Measurements from ENCODE around the gene C14orf132.
"Not testable (repeated sequence)": the region's sequence is repeated elsewhere in the genome, so short reads cannot be mapped to it uniquely, and the experiment has no call there.

C14orf132 gene

DNA sequence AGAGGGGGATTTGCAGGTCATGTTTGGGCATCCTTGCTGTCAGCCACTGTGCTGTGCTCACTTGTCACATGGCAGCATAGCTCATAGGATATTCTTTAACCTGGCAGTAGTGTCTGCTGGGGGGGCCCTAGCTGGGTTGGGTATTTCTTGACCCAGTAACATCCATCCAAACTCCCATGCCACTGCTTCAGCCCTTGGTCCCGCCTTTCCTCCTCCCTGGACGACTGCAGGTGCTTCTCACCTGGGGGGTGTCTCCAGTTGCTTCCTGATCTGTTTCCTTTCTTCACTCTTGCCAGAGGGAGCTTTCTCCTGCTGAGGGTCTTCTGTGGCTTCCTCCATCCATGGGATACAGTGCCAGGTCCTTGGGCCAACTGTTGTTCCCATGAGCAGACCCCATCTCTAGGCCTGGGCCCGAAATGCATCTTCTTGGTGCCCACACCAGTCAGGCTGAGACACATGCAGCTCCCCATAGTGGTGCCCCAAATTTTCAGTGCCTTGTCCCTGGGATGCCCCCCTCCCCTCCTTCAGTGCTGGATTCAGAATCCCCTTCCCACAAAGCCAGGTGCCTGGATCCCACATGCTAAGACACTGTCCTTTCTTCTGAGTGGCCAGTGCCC, 20.5 kb downstream of the C14orf132 start:
- DNase-seq (ENCODE audit: low read depth in 2 of 2), result no peak

- DNase-seq (ENCODE audit: low read depth in 2 of 2), result no peak
Observed at GRCh38 chr14:96060186-96060933, 21.2 kb downstream of the C14orf132 start.

DNA sequence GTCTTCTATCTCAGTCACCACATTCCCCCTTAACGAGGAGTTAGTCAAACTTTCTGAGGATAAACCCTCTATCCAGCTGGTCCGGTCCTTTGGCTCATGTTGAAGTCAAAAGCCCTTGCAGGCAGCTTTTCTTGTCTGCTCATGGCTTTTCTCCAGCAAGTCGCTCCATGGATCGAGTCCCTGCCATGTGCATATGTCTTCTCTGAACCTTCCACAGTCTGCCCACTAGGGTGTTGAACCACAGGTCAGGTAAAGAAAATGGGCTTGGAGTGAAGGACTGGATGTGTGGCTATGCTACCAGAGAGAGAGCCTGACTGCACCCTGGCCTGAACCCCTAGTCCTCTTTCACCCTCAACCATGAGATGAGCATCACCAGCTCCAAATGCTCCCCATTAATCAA, 22.8 kb downstream of the C14orf132 start:
- no peak for DNase-seq (ENCODE audit: low read depth in 2 of 2)

DNA sequence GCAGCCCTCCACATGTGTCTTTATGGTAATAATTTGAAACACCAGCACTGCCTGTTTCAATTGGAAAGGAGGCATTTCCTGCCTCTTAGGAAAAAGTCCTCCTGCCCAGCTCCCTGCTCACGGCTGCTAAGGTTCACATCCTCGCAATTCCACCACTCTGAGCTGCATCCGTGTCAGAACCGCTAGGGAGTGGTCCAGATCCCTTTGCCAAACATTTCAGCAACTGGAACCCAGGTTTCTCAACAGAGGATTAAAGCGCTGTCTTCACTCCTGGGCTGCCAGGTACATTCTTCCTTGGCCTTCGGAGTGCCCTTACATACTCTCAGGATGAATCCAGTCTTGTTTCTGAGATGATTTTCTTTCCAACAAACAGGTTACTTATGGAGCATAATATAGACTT, 23.3 kb downstream of the C14orf132 start:
- DNase-seq (ENCODE audit: low read depth in 2 of 2), result no peak

- no peak for DNase-seq (ENCODE audit: low read depth in 2 of 2)
Observed at GRCh38 chr14:96064866-96065265, 25.7 kb downstream of the C14orf132 start.

GRCh38 chr14:96065661-96066459, 26.7 kb downstream of the C14orf132 start:
- DNase-seq (ENCODE audit: low read depth in 2 of 2), result no peak

- DNase-seq (ENCODE audit: low read depth in 2 of 2), result no peak
Observed at GRCh38 chr14:96066976-96067375, 27.8 kb downstream of the C14orf132 start.

GRCh38 chr14:96067985-96068930, 29.1 kb downstream of the C14orf132 start:
- DNase-seq (ENCODE audit: low read depth in 2 of 2), result no peak

GRCh38 chr14:96069421-96069820, 30.3 kb downstream of the C14orf132 start:
- DNase-seq (ENCODE audit: low read depth in 2 of 2), result no peak

DNA sequence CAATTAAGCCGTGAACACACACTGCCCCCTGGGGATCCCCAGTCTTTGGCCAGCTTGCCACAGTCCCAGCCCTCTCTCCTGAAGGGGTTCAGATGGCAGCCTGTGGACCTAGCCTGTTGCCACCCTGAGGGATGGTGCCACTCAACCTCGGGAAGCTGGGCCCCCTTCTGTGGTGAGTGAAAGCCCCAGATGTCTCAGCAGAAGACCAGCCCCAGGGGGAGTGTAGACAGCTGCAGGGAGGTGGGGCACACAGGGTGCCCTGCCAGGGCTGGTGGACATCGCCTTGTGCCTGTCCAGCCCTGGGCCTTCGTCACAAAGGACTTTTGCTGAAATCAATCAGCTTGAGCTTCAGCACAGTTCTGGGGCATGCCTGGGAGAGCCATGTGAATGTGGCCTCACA, 32.4 kb downstream of the C14orf132 start:
- DNase-seq (ENCODE audit: low read depth in 2 of 2), result no peak

DNA sequence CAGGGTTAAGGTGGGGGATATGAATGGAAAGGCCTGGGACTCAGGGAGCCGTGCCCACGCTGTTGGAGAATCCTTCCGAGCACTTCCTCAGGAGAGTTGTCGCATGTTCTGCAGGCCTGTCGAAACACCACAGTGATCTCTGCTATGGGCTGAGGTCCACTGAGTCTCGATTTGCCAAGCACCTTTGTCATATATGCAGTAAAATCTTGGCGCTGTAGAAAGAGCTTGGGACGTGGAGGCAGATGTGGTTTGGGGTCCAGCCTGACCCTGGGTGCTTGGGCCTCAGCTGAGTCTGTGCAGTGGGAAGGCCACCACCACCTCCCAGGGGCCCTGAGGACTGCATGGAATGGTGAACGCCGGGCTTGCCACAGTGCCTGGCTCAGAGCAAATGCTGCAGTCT, 32.9 kb downstream of the C14orf132 start:
- DNase-seq (ENCODE audit: low read depth in 2 of 2), result no peak

DNA sequence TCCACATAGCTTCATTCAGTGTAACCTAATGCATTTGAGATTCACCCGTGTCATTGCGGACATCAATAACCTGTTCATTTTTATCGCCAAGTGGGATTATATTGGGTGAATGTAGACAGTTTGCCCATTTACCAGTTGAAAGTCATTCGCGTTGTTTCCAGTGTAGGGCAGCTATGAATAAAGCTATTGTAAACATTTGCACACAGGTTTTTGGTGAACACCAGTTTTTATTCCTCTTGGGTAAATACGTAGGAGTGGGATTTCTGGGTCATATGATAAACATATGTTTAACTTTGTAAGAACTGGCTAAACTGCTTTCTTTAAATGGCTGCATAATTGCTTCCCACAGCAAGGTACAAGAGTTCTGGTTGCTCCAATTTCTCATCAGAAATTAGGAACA, 33.6 kb downstream of the C14orf132 start:
- no peak for DNase-seq (ENCODE audit: low read depth in 2 of 2)

- DNase-seq (ENCODE audit: low read depth in 2 of 2), result not testable (repeated sequence)
Observed at GRCh38 chr14:96073260-96074039, 34.3 kb downstream of the C14orf132 start.

DNA sequence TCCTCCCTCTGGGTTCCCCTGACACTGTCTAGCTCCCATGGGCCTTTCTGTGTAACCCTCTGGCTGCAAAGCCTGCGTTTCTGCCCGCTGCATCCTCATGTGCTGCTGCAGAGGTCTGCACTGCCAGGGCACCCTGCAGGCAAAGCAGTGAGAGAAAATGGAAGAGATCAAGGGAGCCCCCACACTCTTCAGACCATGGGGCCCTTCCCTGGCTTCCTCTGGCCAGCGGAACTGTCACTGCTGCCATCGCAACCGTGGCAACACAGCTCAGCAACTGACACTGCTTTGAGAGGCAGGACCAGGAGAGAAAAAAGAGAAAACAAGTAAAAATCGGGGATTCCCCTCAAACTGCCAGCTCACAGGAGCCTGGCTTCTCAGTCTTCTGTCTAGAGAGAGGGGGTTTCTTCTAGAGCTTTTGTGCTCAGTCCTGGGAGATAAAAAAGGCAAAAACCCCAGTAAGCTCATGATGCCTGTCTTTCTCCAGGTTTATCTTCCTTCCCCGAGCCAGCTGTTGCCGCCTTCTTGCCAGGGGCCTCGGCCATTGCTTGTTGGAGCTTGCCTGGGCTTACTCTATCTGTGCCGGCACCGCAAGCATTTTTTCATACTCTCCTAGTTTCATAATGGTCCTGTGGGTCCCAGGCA, 38.9 kb downstream of the C14orf132 start:
- DNase-seq (ENCODE audit: low read depth in 2 of 2), result no peak

- no peak for DNase-seq (ENCODE audit: low read depth in 2 of 2)
Observed at GRCh38 chr14:96078625-96079016, 39.5 kb downstream of the C14orf132 start.

DNA sequence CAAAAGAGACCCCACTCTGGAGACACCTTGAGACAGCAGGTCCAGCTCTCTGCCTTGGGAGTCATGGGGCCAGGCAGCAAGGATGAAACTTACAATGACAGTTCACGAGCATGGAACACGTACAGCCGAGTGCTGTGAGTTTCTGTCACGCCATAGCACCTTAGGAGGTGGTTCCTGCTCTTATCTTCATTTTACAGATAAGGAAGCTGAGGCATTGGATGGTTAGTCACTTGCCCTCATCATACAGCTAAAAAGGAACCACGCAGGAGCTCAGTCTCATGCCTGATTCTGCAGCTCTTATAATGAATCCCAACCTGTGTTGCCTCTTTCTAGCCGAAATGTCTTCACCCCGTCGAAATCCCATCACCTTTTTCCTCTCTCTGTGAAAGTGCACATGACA, 39.9 kb downstream of the C14orf132 start:
- DNase-seq (ENCODE audit: low read depth in 2 of 2), result no peak

DNA sequence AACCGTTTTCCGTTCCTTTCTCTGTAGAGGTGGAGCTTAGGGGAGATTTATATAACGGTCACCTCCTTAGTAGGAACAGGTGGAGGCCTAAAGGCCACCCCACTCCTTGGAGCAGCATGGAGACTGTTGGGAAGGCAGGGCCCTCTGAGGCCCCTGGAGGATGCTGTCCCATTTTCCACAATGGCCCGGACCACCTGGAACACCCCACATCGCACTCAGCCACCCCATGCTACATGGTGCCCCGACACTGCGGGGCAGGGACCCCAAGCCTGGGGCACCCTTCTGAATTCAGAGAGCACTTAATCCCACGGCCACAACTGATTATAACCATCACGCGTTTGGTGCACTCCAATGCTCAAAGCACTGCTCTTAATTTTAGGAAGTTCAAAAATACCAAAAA, 41.4 kb downstream of the C14orf132 start:
- no peak for DNase-seq (ENCODE audit: low read depth in 2 of 2)

DNA sequence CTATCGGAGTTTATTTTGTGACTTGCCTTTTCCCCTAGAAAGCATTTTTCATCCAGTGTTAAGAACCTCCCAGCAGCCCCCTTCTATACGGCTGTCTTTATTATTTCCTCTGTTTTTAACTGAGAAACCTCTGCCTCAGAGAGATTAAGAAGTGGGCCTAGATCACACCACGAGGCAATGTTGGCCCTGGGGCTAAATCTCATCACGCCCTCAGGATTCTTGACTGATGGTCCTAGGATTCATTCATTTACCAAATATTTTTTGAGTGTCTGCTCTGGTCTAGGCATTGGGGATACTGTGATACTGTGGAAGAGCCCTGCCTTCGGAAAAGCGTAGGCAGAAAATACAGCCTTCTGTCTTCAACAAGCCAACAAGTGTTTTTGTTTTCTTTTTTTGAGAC, 42.1 kb downstream of the C14orf132 start:
- DNase-seq (ENCODE audit: low read depth in 2 of 2), result no peak

- no peak for DNase-seq (ENCODE audit: low read depth in 2 of 2)
Observed at GRCh38 chr14:96081767-96082400, 42.7 kb downstream of the C14orf132 start.

Data from stimulated activated CD8-positive, alpha-beta memory T cell treated with anti-CD3 and anti-CD28 coated beads, Interleukin-7, amount 100 ng/mL, for 1 hour (primary cell).